ENCODE measurements around the gene CFAP90. TPM values are rescaled to one million over a fixed set of nuclear protein-coding genes. Genes with fewer than 3 reads are reported as not detected.
A peak's percentile ranks its signal among the peaks of the same experiment; 100 is the strongest.

CFAP90 gene
- total RNA-seq, 1 donor from 2014 or later, result not detected

DNA sequence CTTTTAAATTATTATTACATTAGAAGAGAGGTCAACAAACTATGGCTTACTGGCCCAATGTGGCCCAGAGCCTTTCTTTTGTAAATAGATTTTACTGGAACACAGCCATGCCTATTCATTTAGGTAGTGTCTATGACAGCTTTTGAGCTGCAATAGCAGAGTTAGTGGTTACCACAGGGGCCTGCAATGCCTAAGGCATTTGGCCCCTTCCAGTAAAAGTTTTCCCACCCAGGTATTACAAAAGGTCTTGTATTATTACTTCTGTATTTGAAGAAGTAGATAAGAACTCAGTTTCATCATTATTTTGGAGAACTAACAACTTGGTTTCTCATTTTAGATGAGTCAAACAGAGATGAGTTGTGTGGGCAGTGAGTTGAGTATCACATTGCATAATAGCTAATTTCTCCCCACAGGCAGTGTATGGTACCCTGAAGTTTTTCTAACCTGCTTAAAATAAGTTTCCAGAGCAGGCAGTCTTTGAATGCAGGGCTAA is 27.5 kb upstream of the CFAP90 start:
- no peak overlapping the region for H3K4me3 ChIP-seq (ENCODE audit: low read depth, low read length)
- peak; percentile 23 for DNase-seq (ENCODE audit: low read depth)
- H3K36me3 ChIP-seq (ENCODE audit: control insufficient read depth, insufficient read depth, low read length), result peaks cover 1% of the 10 kb centered on the region

DNA sequence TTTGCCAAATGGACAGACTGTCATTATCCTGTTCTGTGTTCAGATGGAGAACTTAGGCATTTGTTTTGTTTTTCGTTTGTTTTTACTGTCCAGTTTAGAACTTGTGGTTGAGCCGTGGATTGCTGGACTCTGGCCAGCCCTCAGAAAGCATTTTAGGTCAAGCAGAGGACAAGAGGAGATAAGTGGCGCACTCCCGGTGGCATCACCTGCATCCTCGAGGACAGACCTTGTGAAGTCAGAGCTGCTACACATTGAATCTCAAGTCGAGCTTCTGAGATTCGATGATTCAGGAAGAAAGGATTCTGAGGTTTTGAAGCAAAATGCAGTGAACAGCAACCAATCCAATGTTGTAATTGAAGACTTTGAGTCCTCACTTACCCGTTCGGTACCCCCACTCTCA is 26.9 kb upstream of the CFAP90 start:
- H3K36me3 ChIP-seq (ENCODE audit: control insufficient read depth, insufficient read depth, low read length), result peaks cover 1% of the 10 kb centered on the region
- no peaks in the 10 kb centered on the region for H3K27me3 ChIP-seq (ENCODE audit: control insufficient read depth, insufficient read depth, low read length)
- peak; percentile 21 for DNase-seq (ENCODE audit: low read depth)
- TF ChIP-seq CTCF (IDR thresholded peaks at IDR 0.05; ENCODE audit: insufficient read depth, low read length, poor library complexity, severe bottlenecking), result no peak
- H3K4me3 ChIP-seq (ENCODE audit: low read depth, low read length), result no peak overlapping the region

More for the DNA sequence above, 27.5 kb upstream of the CFAP90 start:
- no peak for TF ChIP-seq CTCF (IDR thresholded peaks at IDR 0.05; ENCODE audit: insufficient read depth, low read length, poor library complexity, severe bottlenecking)
- no peaks in the 10 kb centered on the region for H3K27me3 ChIP-seq (ENCODE audit: control insufficient read depth, insufficient read depth, low read length)

- Histone ChIP-seq H3K36me3 (ENCODE audit: control insufficient read depth, insufficient read depth, low read length) (no peaks in the 10 kb centered on the region), H3K27me3 (ENCODE audit: control insufficient read depth, insufficient read depth, low read length) (no peaks in the 10 kb centered on the region), H3K4me3 (ENCODE audit: low read depth, low read length) (no peak overlapping the region)
- TF ChIP-seq CTCF (IDR thresholded peaks at IDR 0.05; ENCODE audit: insufficient read depth, low read length, poor library complexity, severe bottlenecking), result no peak
- DNase-seq (ENCODE audit: low read depth), result peak; percentile 26
These were observed 25.9 kb upstream of the CFAP90 start for GRCh38 chr5:7876867-7877266.

DNA sequence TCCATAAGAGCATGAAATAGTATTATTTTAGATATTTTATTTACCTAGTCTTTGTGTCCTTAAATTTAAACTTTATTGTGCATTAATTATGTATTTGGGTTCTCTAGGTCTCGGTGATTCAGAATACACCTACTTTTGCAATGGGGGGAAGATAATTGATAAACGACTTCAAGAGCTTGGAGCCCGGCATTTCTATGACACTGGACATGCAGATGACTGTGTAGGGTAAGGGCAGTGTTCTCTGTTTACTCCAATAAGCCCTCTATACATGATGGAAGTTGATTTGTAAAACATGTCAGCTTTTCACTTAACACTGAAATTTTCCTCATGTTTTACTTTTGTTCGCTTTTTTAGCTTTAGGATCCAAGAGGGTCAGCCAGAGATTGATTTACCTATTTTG is 24.2 kb upstream of the CFAP90 start:
- Histone ChIP-seq H3K4me3 (ENCODE audit: low read depth, low read length) (no peak overlapping the region), H3K36me3 (ENCODE audit: control insufficient read depth, insufficient read depth, low read length) (no peaks in the 10 kb centered on the region), H3K27me3 (ENCODE audit: control insufficient read depth, insufficient read depth, low read length) (no peaks in the 10 kb centered on the region)
- TF ChIP-seq CTCF (IDR thresholded peaks at IDR 0.05; ENCODE audit: insufficient read depth, low read length, poor library complexity, severe bottlenecking), result no peak
- no peak for DNase-seq (ENCODE audit: low read depth)

DNA sequence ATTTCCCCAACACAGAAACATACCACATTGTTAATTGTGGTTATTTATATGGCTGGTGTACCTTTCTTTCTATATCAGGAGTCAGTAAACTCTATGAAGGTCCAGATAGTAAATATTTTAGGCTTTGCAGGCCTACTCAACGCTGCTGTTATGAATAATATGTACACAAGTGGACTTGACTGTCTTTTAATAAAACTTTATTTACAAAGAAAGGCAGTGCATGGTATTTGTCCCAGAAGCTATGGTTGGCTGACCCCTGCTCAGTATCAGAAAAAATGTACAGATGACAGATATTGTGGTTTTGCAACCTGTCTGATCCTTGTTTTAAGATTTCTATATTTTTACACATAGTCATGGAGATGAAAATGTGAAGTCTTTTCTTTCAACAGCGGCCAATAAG is 23.7 kb upstream of the CFAP90 start:
- DNase-seq (ENCODE audit: low read depth), result no peak
- no peaks in the 10 kb centered on the region for H3K36me3 ChIP-seq (ENCODE audit: control insufficient read depth, insufficient read depth, low read length)
- no peak for TF ChIP-seq CTCF (IDR thresholded peaks at IDR 0.05; ENCODE audit: insufficient read depth, low read length, poor library complexity, severe bottlenecking)
- no peak overlapping the region for H3K4me3 ChIP-seq (ENCODE audit: low read depth, low read length)
- H3K27me3 ChIP-seq (ENCODE audit: control insufficient read depth, insufficient read depth, low read length), result no peaks in the 10 kb centered on the region

DNA sequence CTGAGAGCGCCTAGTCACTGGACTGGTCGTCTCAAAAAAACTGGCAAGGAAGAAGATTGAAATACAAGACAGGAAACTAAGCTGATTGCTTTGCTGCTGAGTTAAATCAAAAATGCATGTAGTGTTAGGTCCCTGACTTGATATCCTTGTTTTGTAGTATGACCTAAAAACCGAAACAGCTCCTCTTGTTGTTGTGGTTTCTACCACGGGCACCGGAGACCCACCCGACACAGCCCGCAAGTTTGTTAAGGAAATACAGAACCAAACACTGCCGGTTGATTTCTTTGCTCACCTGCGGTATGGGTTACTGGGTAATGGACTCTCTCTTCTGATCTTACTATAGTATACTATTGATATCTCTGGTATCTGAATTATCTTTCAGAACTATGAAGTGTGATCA is 22.3 kb upstream of the CFAP90 start:
- H3K4me3 ChIP-seq (ENCODE audit: low read depth, low read length), result no peak overlapping the region

More for the DNA sequence above, 22.3 kb upstream of the CFAP90 start:
- Histone ChIP-seq H3K36me3 (ENCODE audit: control insufficient read depth, insufficient read depth, low read length) (no peaks in the 10 kb centered on the region), H3K27me3 (ENCODE audit: control insufficient read depth, insufficient read depth, low read length) (no peaks in the 10 kb centered on the region)
- no peak for TF ChIP-seq CTCF (IDR thresholded peaks at IDR 0.05; ENCODE audit: insufficient read depth, low read length, poor library complexity, severe bottlenecking)
- DNase-seq (ENCODE audit: low read depth), result no peak
